GM19467 (cell line): ENCODE results near the gene CDKN1A.
A peak's percentile ranks its signal among the peaks of the same experiment; 100 is the strongest.

Source experiments
- ATAC-seq: cut with Tn5 transposase; IDR thresholded peaks from one replicate; pipeline ENCODE4 v1.9.1; 2021; ENCODE audit warnings: mild to moderate bottlenecking, moderate library complexity; ENCODE audit not compliant: unreplicated experiment

The CDKN1A gene

DNA sequence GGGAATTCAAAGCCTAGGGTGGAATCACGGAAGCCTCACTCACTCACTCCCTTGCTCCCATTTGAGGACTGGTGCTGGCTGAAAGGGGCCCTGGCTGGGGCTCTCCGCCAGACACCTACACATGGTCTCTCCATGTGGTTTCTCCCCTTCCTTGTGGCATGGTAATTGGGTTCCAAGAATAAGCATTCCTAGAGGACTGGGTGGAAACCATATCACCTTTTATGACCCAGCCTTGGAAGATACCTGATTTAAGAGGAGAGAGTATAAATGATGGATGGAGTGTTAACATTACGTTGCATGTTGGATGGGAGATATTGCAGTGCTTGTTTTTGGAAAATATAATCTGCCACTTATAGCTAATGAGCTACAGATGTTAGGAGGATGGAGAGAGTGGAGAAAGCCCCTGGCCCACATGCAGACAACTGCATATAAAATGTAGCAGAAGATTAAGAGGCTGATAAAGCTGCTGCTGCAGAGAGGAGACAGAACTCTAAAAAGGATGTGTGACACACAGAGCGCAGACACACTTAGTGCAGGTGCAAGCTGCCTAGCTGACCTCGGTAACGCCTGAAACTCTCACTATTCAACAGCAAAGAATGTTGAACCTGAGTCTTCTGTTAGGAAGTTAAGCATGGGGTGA, 23.3 kb upstream of the CDKN1A start:
- no peak for ATAC-seq

DNA sequence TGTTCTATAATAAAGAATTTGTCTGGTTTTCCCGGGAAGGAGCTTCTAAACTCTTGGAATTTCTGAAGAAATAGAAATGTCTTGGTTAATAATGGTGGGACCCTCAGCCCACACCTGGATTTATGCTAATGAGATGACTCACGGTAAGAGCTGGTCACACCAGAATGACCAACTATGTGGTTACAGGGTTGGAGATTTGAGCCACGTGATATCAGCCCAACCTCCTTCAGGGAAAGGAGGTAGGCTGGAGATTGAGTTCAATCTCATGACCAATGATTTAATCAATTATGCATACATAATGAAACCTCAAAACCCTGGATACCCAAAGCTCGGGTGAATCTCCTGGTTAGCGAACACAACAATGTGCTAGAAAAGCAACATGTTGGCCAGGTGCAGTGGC, 22.1 kb upstream of the CDKN1A start:
- no peak for ATAC-seq

DNA sequence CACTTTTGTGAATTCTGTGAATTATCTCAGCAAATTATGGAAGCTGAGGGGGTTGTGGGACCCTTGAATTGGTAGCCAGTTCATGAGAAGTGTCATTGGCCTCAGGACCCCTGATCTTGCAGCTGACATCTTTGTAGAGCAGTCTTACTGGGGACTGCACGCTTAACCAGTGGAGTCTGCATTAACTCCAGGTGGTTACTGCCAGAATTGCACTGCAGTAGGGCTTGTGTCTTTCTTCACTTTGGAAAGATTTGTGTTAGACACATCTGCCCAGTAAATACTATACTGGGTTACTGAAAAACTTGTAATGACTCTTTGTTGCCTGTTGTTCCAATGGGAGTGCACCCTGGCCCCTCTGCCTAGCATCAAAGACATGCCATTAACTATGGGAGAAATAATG, 21.2 kb upstream of the CDKN1A start:
- no peak for ATAC-seq

DNA sequence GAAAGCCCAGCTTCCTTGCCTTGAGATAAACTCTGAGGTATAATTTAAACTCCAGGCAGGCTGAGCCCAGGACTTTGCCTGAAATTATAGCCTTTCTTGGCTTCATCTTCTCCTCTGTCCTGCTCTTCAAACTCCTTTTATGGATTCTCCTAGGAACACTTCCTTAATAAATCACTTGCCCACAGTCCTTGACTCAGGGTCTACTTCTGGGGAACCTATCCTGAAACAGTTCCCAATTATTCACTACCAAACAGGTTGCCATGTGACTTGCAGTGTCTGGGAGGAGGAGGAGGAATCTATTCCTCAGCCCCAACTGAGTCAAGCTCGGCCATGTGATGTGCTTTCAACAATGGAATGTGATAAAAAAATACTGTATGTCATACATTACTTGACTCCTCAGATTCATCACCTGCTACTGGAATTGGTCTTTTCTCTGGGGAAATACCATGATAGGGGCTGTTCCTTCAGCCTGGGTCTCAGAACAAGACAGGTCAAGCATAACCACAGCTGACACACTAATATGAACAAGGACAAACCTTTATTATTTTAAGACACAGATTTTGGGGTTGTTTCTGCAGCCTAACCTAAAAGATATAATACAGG, 20.5 kb upstream of the CDKN1A start:
- ATAC-seq: no peak

DNA sequence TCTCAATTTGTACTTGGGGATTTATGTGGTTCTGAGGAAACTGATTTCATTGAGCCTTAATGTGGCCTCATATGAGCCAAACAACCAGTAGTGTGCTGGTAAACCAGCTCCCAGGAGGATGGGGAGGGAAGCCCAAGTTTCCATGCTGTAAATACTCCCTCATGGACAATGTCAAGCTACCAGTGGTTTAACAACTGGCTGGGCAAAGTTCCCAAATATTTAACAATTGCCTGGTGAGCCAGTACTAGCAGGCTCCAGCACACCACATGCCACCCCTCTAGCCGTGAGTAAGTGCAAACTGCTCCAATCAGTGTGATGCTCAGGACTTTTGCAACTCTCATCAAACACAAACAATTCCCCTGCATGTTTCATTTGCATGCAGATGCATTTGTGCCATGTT, 19.2 kb upstream of the CDKN1A start:
- ATAC-seq: no peak

DNA sequence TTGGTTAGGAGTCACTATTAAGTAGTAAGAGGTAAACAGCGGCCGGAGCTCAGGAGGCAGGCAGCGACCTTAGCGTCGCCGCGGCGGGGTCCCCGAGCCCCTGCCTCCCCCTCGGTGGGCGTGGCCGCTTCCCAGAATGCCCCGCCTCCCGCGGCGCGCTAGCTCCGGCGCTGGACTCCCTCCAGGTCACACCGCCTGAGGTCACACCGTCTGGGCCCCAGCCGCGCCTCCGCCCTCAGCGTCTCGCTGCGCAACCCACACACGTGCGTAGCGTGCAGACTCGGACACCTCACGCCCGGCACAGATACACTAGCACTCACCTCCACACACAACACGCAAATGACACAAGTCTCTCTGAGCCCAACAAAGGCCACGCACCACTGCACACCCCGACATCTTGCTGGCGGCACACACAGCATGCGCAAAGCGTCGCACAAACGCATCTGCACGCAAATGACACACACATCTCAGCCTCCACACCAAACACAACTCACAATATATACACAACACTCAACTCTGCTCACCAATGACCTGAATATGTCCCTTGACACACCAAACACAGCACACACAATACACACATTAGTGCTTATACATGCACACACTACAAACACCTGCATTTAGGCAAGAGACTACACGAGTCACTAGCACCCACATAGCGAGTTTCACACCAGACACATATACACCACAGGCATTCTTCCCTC, 17.6 kb upstream of the CDKN1A start:
- ATAC-seq: no peak

DNA sequence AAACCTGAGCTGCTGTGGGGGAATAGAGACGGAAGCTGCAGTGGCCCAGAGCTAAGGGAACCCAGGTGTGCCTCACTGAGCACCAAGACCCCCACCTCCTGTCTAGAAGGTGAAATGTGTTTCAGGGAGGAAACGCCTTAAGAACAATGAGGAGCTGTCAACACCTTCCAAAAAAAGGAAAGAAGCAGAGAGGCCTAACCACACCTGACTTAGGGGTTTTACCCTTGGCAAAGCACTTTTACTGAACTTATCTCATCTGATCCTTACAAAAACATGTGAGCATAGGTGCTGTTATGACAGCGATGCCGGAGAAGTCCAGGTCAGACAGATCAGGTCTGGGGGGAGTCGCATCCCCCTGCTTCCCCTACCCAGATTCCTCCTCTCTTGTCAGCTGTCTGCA, 16.1 kb upstream of the CDKN1A start:
- ATAC-seq: no peak

DNA sequence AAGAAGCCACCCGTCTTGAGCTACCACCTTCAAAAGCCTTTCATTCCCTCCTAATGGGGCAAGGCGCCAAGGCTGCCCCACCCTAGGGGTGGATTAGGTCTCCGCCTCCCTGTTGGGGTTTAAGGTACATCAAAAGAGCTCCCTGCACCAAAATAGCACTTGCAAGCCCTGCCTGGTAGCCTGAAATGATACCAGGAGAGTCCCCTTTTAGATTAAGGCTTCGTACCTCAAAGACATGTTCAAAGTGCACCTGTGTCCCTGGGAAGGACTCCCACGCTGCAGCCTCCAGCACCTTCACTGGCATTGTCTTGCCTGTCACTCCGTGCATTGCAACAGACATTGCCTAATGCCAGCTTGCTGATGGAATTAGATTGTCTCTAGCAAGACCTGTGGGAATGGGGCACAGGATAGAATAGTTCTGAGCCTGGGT, 15.7 kb upstream of the CDKN1A start:
- ATAC-seq: no peak

DNA sequence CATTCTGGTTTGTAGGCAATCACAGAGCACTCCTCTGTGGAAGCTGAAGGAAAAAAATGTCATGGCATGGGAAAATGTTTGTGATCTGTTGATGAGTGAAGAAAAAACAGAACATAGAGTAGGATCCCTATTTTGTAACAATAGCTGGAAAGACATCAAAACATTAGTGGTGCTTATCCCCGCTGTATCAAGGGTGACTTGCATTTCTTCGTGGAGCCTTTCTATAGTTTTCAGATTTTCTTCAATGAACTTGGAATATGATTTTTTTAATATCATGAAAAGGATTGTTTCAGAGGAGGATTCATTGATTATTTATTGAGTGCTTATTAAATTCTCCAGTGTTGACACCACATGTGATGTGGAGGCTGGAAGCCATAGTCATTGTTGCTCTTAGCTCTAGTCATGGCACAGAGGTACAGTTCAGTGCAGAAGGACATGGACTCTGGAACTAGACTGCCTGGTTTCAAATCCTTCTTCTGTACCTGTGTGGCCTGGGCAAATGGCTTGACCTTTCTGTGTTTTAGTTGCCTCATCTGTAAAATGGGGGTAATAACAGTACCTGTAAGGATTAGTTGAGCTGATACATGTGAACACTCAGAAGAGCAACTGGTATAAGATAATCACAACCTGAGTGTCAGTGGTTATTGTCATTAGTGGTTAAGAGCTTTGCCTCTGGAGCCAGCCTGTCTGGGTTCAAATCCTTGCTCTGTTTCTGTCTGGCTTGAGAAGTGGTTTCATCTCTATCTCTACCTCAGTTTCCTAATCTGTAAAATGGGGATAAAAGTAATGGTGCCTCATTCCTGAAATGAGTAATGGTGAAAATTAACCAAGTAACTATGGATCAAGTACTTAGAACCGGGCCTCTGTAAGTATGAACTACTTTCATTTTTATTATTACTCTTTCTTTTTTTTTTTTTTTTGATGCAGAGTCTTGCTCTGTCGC, 14.7 kb upstream of the CDKN1A start:
- no peak for ATAC-seq

DNA sequence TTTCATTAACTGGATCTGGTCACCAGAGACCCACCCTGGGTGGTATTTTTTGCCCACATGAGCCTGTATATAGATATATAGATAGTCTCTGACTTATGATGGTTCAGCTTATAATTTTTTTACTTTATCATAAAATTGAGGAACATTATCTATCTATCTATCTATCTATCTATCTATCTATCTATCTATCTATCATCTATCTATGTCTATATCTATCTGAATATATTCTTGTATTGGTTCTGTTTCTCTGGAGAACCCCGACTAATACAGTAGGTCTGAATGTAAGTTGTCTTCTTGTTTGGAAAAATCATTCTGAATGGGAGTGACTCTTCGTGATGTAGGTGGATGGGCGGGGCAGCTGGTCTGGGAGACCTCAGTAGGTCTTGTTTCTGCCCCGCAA, 13.3 kb upstream of the CDKN1A start:
- ATAC-seq: no peak

DNA sequence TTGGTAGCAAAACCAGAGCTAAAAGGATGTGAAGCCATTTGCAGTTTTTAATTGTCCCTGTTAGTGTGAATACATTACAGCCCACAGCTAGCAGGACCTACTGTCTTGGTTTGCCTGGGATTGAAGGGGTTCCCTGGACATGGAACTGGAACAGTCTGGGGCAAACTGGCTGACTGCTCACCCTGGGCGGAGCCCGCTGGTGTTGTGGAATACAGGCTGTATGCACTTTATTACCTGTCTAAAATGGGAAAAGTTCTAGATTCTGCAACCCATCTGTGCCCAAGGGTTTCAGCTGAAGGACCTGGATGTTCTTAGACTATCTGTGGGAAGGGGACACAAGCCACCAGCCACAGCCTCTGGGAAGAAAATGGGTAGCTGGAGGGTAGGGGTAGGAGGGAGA, 12.2 kb upstream of the CDKN1A start:
- no peak for ATAC-seq

DNA sequence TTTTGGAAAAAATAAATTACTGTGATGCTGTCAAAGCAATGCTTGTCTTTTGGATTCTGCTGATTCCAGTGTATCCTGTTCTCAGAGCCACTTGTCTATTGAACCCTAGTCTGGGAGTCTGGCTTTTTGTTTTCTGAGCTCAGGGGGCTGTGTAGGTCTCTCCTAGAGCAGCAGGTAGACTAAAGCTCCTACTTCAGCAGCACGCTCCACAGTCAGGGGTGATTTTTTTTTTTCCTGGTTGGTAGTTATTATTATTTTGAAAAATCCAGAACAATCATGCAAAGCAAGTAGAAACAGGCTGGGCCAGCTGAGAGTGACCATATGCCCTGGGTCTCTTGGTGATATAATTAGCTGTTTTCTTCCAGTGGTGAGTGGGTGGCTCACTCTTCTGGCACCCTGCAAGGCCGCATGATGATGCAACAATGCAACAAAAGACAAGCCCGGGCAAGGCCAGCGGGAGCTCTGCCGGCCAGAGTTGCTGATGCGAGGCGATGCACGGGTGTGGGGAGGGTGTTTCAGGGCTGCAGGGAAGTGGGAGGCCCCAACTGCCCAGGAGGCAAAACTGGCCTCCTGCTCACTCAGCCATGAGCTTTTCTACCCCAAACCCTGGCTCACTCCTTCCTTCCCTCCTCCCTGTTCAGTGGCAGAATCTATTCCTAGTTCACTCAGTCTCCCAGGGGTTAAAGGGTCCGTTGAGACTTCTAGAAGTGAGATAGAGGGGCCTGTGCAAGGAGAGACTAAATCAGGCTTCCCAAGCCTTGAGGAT, 11.5 kb upstream of the CDKN1A start:
- peak; percentile 74 for ATAC-seq

DNA sequence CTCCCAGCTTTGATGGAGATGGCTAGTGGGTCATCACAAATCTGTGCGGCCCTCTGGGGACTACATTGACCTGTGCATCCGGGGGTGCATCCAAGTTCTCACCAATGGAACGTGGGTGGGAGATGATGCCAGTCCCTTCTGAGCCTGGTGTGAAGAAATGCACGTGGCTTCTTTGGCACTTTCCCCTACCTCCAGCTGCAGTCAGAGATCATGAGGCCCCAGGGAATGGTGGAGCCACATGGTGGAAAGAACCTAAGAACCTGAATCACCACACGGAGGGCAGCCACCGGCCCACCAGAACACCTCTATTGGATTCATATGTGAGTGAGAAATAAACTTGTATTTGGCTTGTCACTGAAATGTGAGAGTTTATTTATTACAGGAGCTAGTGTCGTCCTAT, 9.9 kb upstream of the CDKN1A start:
- ATAC-seq: no peak

DNA sequence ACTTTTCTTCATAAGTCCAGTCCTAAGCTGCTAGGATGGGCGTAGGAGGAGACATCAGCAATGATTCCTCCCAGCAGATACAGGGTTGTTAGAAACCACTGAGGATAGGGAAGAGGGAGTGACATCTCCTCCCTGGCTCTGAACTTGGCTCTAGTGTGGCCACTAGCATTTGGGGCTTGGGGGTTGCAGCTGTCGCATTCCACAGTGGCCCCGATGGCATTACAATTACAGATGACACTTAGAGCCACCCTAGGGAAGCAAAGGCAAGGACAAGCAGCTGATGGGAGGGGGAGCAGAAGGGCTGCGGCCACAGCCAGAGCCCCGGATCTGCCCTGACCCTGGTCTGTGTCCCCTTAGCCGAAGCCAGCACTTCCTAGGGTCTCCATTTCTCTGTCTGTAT, 9.5 kb upstream of the CDKN1A start:
- no peak for ATAC-seq

DNA sequence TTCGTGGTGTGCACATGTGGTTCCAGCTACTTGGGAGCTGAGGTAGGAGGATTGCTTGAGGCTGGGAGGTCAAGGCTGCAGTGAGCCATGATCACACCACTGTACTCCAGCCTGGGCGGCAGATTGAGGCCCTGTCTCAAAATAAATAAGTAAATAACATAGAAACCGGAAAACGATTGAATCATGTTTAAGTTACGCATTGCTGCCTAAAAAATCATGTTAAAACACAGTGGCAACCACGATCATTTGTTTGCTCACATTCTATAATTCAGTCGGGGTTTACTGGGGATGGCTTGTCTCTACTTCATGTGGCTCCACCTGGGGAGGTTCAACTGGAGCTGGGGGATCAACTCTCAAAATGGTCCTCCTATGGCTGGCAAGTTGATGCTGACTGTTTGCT, 8.2 kb upstream of the CDKN1A start:
- ATAC-seq: no peak

DNA sequence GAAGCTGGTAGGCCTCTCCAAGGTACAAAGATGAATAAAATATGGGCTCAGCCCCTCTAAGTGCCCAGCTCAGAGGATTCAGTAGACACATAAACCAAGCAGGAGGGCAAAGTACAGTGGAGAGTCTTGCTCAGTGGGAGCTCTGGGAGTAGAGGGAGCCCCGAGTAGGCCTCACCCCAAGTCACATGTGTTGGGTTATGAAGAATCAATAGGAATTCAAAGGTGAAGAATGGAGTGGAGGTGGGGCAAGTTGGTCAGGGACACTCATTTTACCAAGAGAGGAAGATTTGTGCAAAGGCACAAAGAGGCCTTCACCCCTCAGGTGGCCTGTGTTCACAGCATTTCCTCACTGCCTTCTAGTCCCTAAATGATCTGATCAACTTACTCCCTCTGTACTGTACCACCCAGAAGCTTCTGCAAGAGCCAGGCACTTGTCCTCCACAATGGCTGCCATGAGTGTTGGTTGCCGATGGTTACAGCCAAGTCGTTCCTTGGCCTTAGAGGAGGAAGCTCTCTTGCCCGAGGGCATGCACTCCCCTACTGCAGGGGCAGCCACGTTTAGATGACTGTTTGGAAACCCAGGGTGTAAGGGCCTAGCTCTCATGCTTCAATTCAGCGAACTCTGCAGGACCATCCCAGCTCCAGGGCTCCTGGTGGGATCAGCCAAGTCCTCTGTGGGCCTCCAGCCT, 6.7 kb upstream of the CDKN1A start:
- no peak for ATAC-seq

DNA sequence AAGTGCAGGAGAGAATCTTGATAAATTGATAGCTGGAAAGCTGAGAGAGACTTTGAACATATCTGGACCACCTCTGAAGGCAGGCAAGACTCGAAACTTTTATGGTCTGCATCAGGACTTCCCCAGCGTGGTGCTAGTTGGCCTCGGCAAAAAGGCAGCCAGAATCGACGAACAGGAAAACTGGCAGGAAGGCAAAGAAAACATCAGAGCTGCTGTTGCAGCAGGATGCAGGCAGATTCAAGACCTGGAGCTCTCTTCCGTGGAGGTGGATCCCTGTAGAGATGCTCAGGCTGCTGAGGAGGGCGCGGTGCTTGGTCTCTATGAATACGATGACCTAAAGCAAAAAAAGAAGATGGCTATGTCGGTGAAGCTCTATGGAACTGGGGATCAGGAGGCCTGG, 4.6 kb upstream of the CDKN1A start:
- ATAC-seq: no peak

DNA sequence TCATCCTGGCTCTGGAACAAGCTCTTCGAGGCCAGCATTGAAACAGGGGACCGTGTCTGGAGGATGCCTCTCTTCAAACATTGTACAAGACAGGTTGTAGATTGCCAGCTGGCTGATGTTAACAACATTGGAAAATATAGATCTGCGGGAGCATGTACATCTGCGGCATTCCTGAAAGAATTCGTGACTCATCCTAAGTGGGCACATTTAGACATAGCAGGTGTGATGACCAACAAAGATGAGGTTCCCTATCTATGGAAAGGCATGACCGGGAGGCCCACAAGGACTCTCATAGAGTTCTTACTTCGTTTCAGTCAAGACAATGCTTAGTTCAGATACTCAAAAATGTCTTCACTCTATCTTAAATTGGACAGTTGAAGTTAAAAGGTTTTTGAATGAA, 3.6 kb upstream of the CDKN1A start:
- ATAC-seq: no peak

DNA sequence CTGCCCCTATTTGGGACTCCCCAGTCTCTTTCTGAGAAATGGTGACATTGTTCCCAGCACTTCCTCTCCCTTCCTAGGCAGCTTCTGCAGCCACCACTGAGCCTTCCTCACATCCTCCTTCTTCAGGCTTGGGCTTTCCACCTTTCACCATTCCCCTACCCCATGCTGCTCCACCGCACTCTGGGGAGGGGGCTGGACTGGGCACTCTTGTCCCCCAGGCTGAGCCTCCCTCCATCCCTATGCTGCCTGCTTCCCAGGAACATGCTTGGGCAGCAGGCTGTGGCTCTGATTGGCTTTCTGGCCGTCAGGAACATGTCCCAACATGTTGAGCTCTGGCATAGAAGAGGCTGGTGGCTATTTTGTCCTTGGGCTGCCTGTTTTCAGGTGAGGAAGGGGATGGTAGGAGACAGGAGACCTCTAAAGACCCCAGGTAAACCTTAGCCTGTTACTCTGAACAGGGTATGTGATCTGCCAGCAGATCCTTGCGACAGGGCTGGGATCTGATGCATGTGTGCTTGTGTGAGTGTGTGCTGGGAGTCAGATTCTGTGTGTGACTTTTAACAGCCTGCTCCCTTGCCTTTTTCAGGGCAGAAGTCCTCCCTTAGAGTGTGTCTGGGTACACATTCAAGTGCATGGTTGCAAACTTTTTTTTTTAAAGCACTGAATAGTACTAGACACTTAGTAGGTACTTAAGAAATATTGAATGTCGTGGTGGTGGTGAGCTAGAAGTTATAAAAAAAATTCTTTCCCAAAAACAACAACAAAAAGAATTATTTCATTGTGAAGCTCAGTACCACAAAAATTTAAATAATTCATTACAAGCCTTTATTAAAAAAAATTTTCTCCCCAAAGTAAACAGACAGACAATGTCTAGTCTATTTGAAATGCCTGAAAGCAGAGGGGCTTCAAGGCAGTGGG, 2.1 kb upstream of the CDKN1A start:
- no peak for ATAC-seq
